Endothelial cell of umbilical vein (primary cell): ENCODE measurements around the gene CENPF. TPM values are rescaled to one million over a fixed set of nuclear protein-coding genes. Genes with fewer than 3 reads are reported as not detected.

Experiments used
- BruUV-seq: library from RNA; stranded (reverse); fragments of 400-500 nt; replicated peaks from 2 replicates; lab custom pipeline; 2021; lab: Mats Ljungman, UMichigan
- CTCF ChIA-PET: fragments of 300-600, 350-600 bp; sonication (Branson Sonifier 250); formaldehyde crosslinking; loops from one replicate; lab custom pipeline; 2021; ENCODE audit warnings: antibody characterized with exemption, inconsistent platforms; lab: Charles Lee
- POLR2A ChIA-PET: fragments of 300-600, 350-600 bp; sonication (Branson Sonifier 250); formaldehyde crosslinking; loops from one replicate; lab custom pipeline; 2021; ENCODE audit warnings: antibody characterized with exemption, inconsistent platforms; lab: Charles Lee
- DNase-seq: peaks from one replicate; pipeline ENCODE4 v3.0.0-alpha.2; 2011; ENCODE audit warnings: low read depth, low spot score
- FAIRE-seq: peaks from 2 replicates; lab custom pipeline; 2011; peaks lifted over from hg19 to GRCh38; lab: Jason Lieb, UNC
- H2AFZ ChIP-seq: 2 replicates; pipeline ENCODE4 v1.6.0; 2012; ENCODE audit warnings: low read depth, low read length, control low read depth, inconsistent platforms
- H3K27ac ChIP-seq: 2 replicates; pipeline ENCODE4 v1.5.1; 2011; ENCODE audit warnings: low read depth, mild to moderate bottlenecking, control low read depth, low read length, moderate library complexity; ENCODE audit not compliant: insufficient read depth
- H3K27me3 ChIP-seq, 2 experiments: 2 replicates each; pipeline versions ENCODE4 v1.6.0 to v1.6.1; 2011; ENCODE audit warnings: low read length in 2 of 2, mixed read lengths in 1 of 2; ENCODE audit not compliant: control insufficient read depth in 2 of 2, insufficient read depth in 2 of 2
- H3K36me3 ChIP-seq, 2 experiments: 2 replicates in 1 of 2; 3 replicates in 1 of 2; pipeline ENCODE4 v1.5.1; 2011; ENCODE audit warnings: low read length in 2 of 2, mild to moderate bottlenecking in 1 of 2, moderate library complexity in 1 of 2; ENCODE audit not compliant: control insufficient read depth in 2 of 2, insufficient read depth in 2 of 2; ENCODE audit errors: extremely low read depth in 1 of 2
- H3K4me1 ChIP-seq: 3 replicates; pipeline ENCODE4 v1.5.1; 2011; ENCODE audit warnings: mild to moderate bottlenecking, low read length; ENCODE audit not compliant: control insufficient read depth, insufficient read depth; ENCODE audit errors: extremely low read depth
- H3K4me2 ChIP-seq: 2 replicates; pipeline ENCODE4 v1.6.1; 2011; ENCODE audit warnings: low read length, control low read depth, mixed read lengths; ENCODE audit not compliant: insufficient read depth
- H3K4me3 ChIP-seq, 3 experiments: fragments of 200-600 bp in 1 of 3; sonication (generic), shearing (Covaris generic) in 1 of 3; replicated peaks in 1 of 3; 2 replicates each; pipeline ENCODE4 v1.5.1; 2011 to 2016; ENCODE audit warnings: control low read depth in 3 of 3, low read length in 3 of 3, mild to moderate bottlenecking in 2 of 3, inconsistent platforms in 1 of 3, low read depth in 1 of 3, moderate library complexity in 1 of 3; ENCODE audit not compliant: insufficient read depth in 1 of 3
- H3K79me2 ChIP-seq: 2 replicates; pipeline ENCODE4 v1.6.0; 2012; ENCODE audit warnings: low read length, inconsistent platforms; ENCODE audit not compliant: control insufficient read depth, insufficient read depth
- H3K9ac ChIP-seq: replicated peaks from 2 replicates; pipeline ENCODE3; 2011; ENCODE audit warnings: low read length, control low read depth; ENCODE audit not compliant: insufficient read depth; ENCODE audit errors: extremely low read depth
- H3K9me1 ChIP-seq: replicated peaks from 3 replicates; pipeline ENCODE4 v1.6.0; 2011; ENCODE audit warnings: mild to moderate bottlenecking, low read length; ENCODE audit not compliant: control insufficient read depth, insufficient read depth; ENCODE audit errors: extremely low read depth
- H3K9me3 ChIP-seq: replicated peaks from 2 replicates; pipeline ENCODE4 v1.5.1; 2012; ENCODE audit warnings: low read length, inconsistent platforms; ENCODE audit not compliant: control insufficient read depth, insufficient read depth
- H4K20me1 ChIP-seq: replicated peaks from 2 replicates; pipeline ENCODE3; 2011; ENCODE audit warnings: mild to moderate bottlenecking, low read length; ENCODE audit not compliant: control insufficient read depth, insufficient read depth; ENCODE audit errors: extremely low read depth
- EZH2 ChIP-seq: IDR thresholded peaks from 2 replicates; pipeline ENCODE4 v1.6.1; 2012; ENCODE audit warnings: borderline replicate concordance, low read depth, mild to moderate bottlenecking, moderate library complexity, low read length, inconsistent platforms; ENCODE audit not compliant: severe bottlenecking
- FOS ChIP-seq: IDR thresholded peaks from 2 replicates; pipeline ENCODE4 v1.6.1; 2011; ENCODE audit warnings: mild to moderate bottlenecking, low read length, moderate library complexity, borderline replicate concordance; ENCODE audit not compliant: insufficient read depth
- GATA2 ChIP-seq: IDR thresholded peaks from 2 replicates; pipeline ENCODE4 v1.7.0; 2011; ENCODE audit warnings: low read depth, mild to moderate bottlenecking, moderate library complexity, mixed read lengths, low read length; ENCODE audit not compliant: insufficient read length, insufficient read depth
- JUN ChIP-seq: IDR thresholded peaks from 2 replicates; pipeline ENCODE4 v1.6.1; 2011; ENCODE audit warnings: borderline replicate concordance, low read depth; ENCODE audit not compliant: insufficient read length, insufficient read depth
- MYC ChIP-seq: IDR thresholded peaks from one replicate; pipeline ENCODE4 v1.6.1; 2011; ENCODE audit warnings: mild to moderate bottlenecking, low read depth, low read length
- POLR2A ChIP-seq: IDR thresholded peaks from 2 replicates; pipeline ENCODE4 v1.6.1; 2012; ENCODE audit warnings: low read depth, mild to moderate bottlenecking, control low read depth, low read length
- POLR2AphosphoS5 ChIP-seq: IDR thresholded peaks from 2 replicates; pipeline ENCODE4 v1.6.1; 2012; ENCODE audit warnings: low read depth, mild to moderate bottlenecking, control low read depth, low read length, moderate library complexity; ENCODE audit not compliant: insufficient read depth
- dilution Hi-C: fragments of 300-500 bp; cut with MboI; formaldehyde crosslinking; loops from one replicate; pipeline ENCODE4 v1.15.0; 2019; ENCODE audit warnings: low sequenced_read_pairs; ENCODE audit not compliant: extremely low pct_ligation_motif_present
- intact Hi-C: fragments of 100-400 bp; cut with micrococcal nuclease; formaldehyde crosslinking; loops from one replicate; pipeline ENCODE4 v1.10.0; 2022
- polyA plus RNA-seq, 4 experiments: library from polyadenylated mRNA; depleted of rRNA in 3 of 4; stranded (reverse) in 3 of 4; unstranded in 1 of 4; fragments of >200 nt; gene quantifications; 2 replicates each; pipeline versions ENCODE4 v1.2.1 to v1.2.3, GENCODE V29; 2011 to 2012; ENCODE audit warnings: missing spikeins in 1 of 4
- total RNA-seq: library from RNA; stranded (reverse); gene quantifications from 2 replicates; pipeline ENCODE4 v1.2.3, GENCODE V29; 2021
- TF ChIP-seq, protein P1 (sequence below), 2 donors: IDR thresholded peaks; 1 replicate in 1 of 2; 2 replicates in 1 of 2; pipeline ENCODE4 v1.5.1; 2011; ENCODE audit warnings: low read length in 2 of 2, mild to moderate bottlenecking in 2 of 2, moderate library complexity in 2 of 2, control low read depth in 1 of 2, inconsistent platforms in 1 of 2, low read depth in 1 of 2; ENCODE audit not compliant: insufficient read depth in 1 of 2; ENCODE audit errors: extremely low read depth in 1 of 2
- TF ChIP-seq, protein P2 (sequence below): IDR thresholded peaks from 2 replicates; pipeline ENCODE4 v1.6.1; 2011; ENCODE audit not compliant: insufficient read depth, insufficient read length

Gene CENPF
- total and polyA plus RNA-seq, 2 donors (not counting 3 experiments of a cell fraction or from before 2014, with no cell fraction given) = 6.4 to 66.2 TPM

DNA sequence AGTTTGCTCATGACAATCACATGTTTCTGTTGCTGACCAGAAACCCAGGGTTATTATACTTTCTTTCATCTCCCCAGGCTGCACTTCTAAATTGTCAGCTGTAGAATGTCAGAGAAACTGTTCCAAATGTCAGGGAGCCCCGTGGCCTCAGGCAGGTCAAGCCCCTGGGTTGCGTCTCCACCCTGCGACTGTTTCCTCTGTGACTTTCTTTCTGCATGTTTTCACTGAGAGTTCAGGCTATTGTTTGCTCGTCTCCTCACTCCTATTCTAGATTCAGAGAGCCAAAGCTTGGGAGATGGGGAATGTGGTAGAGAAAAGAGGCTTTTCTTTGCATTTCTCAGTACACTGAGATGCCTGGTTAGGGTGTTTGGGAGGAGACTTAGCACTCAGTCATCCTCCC lies 97.4 kb downstream of the CENPF start:
- Histone ChIP-seq H3K9me3 (no peaks in the 10 kb centered on the region), H2AFZ (no peak overlapping the region), H3K9ac (no peak overlapping the region), H3K4me1 (no peaks in the 10 kb centered on the region), H4K20me1 (no peaks in the 10 kb centered on the region), H3K4me2 (no peak overlapping the region), H3K9me1 (no peaks in the 10 kb centered on the region), H3K4me3 (no peak overlapping the region), H3K79me2 (no peaks in the 10 kb centered on the region), H3K27ac (no peak overlapping the region), H3K27me3 (peaks cover 1 to 2% of the 10 kb centered on the region in 2 experiments), H3K36me3 (no peaks in the 10 kb centered on the region)
- dilution Hi-C loops (no loop called here), intact Hi-C loops (no loop called here)
- ChIA-PET CTCF (no interaction called here), POLR2A (no interaction called here)
- BruUV-seq = no TSS peak
- TF ChIP-seq FOS = no peak
- TF ChIP-seq JUN = no peak
- TF ChIP-seq MYC = no peak
- DNase-seq (no peak), FAIRE-seq (no peak)

DNA sequence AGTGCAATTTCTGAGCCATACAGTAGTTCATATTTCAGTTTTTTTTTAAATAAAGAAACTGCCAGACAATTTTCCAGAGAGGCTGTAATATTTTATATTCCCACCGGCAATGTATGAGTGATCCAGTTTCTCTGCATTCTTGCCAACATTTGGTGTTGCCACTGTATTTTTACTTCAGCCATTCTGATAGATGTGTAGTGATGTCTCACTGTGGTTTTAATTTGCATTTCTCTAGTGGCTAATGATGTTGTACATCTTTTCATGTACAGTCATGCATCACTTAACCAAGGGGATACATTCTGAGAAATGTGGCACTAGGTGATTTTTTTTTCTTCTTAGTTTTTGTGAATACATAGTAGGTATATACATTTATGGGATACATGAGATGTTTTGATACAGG lies 99.6 kb downstream of the CENPF start:
- no peak overlapping the region for H3K4me3 ChIP-seq
- DNase-seq = no peak
- H3K79me2 ChIP-seq = no peaks in the 10 kb centered on the region
- no peak overlapping the region for H3K4me2 ChIP-seq
- dilution Hi-C loops (no loop called here), intact Hi-C loops (no loop called here)
- peaks cover 1 to 2% of the 10 kb centered on the region in 2 experiments for H3K27me3 ChIP-seq
- H3K9me1 ChIP-seq = no peaks in the 10 kb centered on the region
- H3K9ac ChIP-seq = no peak overlapping the region
- no peaks in the 10 kb centered on the region for H4K20me1 ChIP-seq
- ChIA-PET CTCF (no interaction called here), POLR2A (no interaction called here)
- H3K36me3 ChIP-seq = no peaks in the 10 kb centered on the region
- no peak for TF ChIP-seq GATA2
- no peak for TF ChIP-seq JUN
- TF ChIP-seq MYC = no peak
- TF ChIP-seq POLR2AphosphoS5 = no peak
- TF ChIP-seq, protein P1, sequence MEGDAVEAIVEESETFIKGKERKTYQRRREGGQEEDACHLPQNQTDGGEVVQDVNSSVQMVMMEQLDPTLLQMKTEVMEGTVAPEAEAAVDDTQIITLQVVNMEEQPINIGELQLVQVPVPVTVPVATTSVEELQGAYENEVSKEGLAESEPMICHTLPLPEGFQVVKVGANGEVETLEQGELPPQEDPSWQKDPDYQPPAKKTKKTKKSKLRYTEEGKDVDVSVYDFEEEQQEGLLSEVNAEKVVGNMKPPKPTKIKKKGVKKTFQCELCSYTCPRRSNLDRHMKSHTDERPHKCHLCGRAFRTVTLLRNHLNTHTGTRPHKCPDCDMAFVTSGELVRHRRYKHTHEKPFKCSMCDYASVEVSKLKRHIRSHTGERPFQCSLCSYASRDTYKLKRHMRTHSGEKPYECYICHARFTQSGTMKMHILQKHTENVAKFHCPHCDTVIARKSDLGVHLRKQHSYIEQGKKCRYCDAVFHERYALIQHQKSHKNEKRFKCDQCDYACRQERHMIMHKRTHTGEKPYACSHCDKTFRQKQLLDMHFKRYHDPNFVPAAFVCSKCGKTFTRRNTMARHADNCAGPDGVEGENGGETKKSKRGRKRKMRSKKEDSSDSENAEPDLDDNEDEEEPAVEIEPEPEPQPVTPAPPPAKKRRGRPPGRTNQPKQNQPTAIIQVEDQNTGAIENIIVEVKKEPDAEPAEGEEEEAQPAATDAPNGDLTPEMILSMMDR (IDR thresholded peaks at IDR 0.05; ENCODE audit: extremely low read depth in 1 of 2, insufficient read depth in 1 of 2, low read depth in 1 of 2, low read length in 2 of 2) = no peak
- TF ChIP-seq EZH2 = no peak
- no peak for TF ChIP-seq FOS
- TF ChIP-seq, protein P2, sequence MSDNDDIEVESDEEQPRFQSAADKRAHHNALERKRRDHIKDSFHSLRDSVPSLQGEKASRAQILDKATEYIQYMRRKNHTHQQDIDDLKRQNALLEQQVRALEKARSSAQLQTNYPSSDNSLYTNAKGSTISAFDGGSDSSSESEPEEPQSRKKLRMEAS = no peak
- no peak for TF ChIP-seq POLR2A
- no peak for FAIRE-seq
- H3K9me3 ChIP-seq = no peaks in the 10 kb centered on the region
- H3K27ac ChIP-seq = no peak overlapping the region
- H2AFZ ChIP-seq = no peak overlapping the region
- no TSS peak for BruUV-seq
- no peaks in the 10 kb centered on the region for H3K4me1 ChIP-seq
